Measurements from ENCODE around the gene MID1.

- TF ChIP-seq, protein P1, sequence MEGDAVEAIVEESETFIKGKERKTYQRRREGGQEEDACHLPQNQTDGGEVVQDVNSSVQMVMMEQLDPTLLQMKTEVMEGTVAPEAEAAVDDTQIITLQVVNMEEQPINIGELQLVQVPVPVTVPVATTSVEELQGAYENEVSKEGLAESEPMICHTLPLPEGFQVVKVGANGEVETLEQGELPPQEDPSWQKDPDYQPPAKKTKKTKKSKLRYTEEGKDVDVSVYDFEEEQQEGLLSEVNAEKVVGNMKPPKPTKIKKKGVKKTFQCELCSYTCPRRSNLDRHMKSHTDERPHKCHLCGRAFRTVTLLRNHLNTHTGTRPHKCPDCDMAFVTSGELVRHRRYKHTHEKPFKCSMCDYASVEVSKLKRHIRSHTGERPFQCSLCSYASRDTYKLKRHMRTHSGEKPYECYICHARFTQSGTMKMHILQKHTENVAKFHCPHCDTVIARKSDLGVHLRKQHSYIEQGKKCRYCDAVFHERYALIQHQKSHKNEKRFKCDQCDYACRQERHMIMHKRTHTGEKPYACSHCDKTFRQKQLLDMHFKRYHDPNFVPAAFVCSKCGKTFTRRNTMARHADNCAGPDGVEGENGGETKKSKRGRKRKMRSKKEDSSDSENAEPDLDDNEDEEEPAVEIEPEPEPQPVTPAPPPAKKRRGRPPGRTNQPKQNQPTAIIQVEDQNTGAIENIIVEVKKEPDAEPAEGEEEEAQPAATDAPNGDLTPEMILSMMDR (IDR thresholded peaks at IDR 0.05; ENCODE audit: low read depth, low read length), result no peak
- no peak for TF ChIP-seq EZH2phosphoT487 (IDR thresholded peaks at IDR 0.05; ENCODE audit: low read depth)
Measured at GRCh38 chrX:10600479-10600878, 19.9 kb downstream of the MID1 start.
